ENCODE results near the gene WWP2.

Gene WWP2

GRCh38 chr16:69839240-69839688 lies 77.1 kb downstream of the WWP2 start:
- no peak for DNase-seq (ENCODE audit: extremely low spot score)
- POLR2A ChIA-PET = no interaction called here
- CTCF ChIA-PET = no interaction called here
- TF ChIP-seq CTBP1 (IDR thresholded peaks at IDR 0.05; ENCODE audit: borderline replicate concordance) (no peak), NFRKB (IDR thresholded peaks at IDR 0.05) (no peak), PKNOX1 (IDR thresholded peaks at IDR 0.05) (no peak), SP1 (IDR thresholded peaks at IDR 0.05) (no peak), SUZ12 (IDR thresholded peaks at IDR 0.05) (no peak), FOXA1 (IDR thresholded peaks at IDR 0.05) (no peak), ZNF384 (IDR thresholded peaks at IDR 0.05) (no peak), BHLHE40 (IDR thresholded peaks at IDR 0.05; ENCODE audit: borderline replicate concordance) (no peak), FOXK2 (IDR thresholded peaks at IDR 0.05) (no peak), FOXM1 (IDR thresholded peaks at IDR 0.05; ENCODE audit: borderline replicate concordance) (no peak), ARNT (IDR thresholded peaks at IDR 0.05) (no peak), HDGF (IDR thresholded peaks at IDR 0.05; ENCODE audit: borderline replicate concordance) (no peak), TARDBP (IDR thresholded peaks at IDR 0.05) (no peak), ELF4 (IDR thresholded peaks at IDR 0.05) (no peak)

GRCh38 chr16:69839798-69840409 lies 77.8 kb downstream of the WWP2 start:
- no peak for DNase-seq (ENCODE audit: extremely low spot score)
- TF ChIP-seq ZNF384 (IDR thresholded peaks at IDR 0.05) = no peak
- ChIA-PET CTCF (no interaction called here), POLR2A (interaction anchor here (0.9 kb wide), 1 partner anchor 9 kb away, joined by 3 read pairs; no protein-coding TSS in a partner anchor)

- DNase-seq (ENCODE audit: extremely low spot score) = no peak
- TF ChIP-seq BHLHE40 (IDR thresholded peaks at IDR 0.05; ENCODE audit: borderline replicate concordance) (no peak), ZNF384 (IDR thresholded peaks at IDR 0.05) (no peak), ARNT (IDR thresholded peaks at IDR 0.05) (no peak), SP1 (IDR thresholded peaks at IDR 0.05) (no peak), TARDBP (IDR thresholded peaks at IDR 0.05) (no peak), FOXK2 (IDR thresholded peaks at IDR 0.05) (no peak)
- ChIA-PET POLR2A (no interaction called here), CTCF (no interaction called here)
Measured at GRCh38 chr16:69840975-69841374, 78.8 kb downstream of the WWP2 start.

- CTCF ChIA-PET = no interaction called here
Measured at GRCh38 chr16:69844441-69844840, 82.3 kb downstream of the WWP2 start.

GRCh38 chr16:69845181-69845580 lies 83.0 kb downstream of the WWP2 start:
- ChIA-PET CTCF (no interaction called here), POLR2A (no interaction called here)
- DNase-seq (ENCODE audit: extremely low spot score) = no peak
- TF ChIP-seq ARNT (IDR thresholded peaks at IDR 0.05) = no peak
- TF ChIP-seq CTBP1 (IDR thresholded peaks at IDR 0.05; ENCODE audit: borderline replicate concordance) = no peak
- TF ChIP-seq NFRKB (IDR thresholded peaks at IDR 0.05) = no peak
- no peak for TF ChIP-seq SUZ12 (IDR thresholded peaks at IDR 0.05)
- TF ChIP-seq SP1 (IDR thresholded peaks at IDR 0.05) = no peak
- no peak for TF ChIP-seq PKNOX1 (IDR thresholded peaks at IDR 0.05)
- no peak for TF ChIP-seq L3MBTL2 (conservative IDR thresholded peaks at IDR 0.05)
- no peak for TF ChIP-seq HDGF (IDR thresholded peaks at IDR 0.05; ENCODE audit: borderline replicate concordance)
- TF ChIP-seq FOXA1 (IDR thresholded peaks at IDR 0.05) = no peak

More at GRCh38 chr16:69844441-69844840, 82.3 kb downstream of the WWP2 start:
- POLR2A ChIA-PET = no interaction called here
- TF ChIP-seq FOXK2 (IDR thresholded peaks at IDR 0.05) = no peak
- no peak for TF ChIP-seq SP1 (IDR thresholded peaks at IDR 0.05)
- TF ChIP-seq ELF4 (IDR thresholded peaks at IDR 0.05) = no peak
- TF ChIP-seq PKNOX1 (IDR thresholded peaks at IDR 0.05) = no peak
- no peak for TF ChIP-seq HDGF (IDR thresholded peaks at IDR 0.05; ENCODE audit: borderline replicate concordance)
- no peak for TF ChIP-seq TARDBP (IDR thresholded peaks at IDR 0.05)
- TF ChIP-seq LEF1 (IDR thresholded peaks at IDR 0.05; ENCODE audit: borderline replicate concordance) = no peak
- TF ChIP-seq NFRKB (IDR thresholded peaks at IDR 0.05) = no peak
- TF ChIP-seq L3MBTL2 (conservative IDR thresholded peaks at IDR 0.05) = no peak
- TF ChIP-seq ARNT (IDR thresholded peaks at IDR 0.05) = no peak
- TF ChIP-seq ZNF384 (IDR thresholded peaks at IDR 0.05) = no peak
- TF ChIP-seq BHLHE40 (IDR thresholded peaks at IDR 0.05; ENCODE audit: borderline replicate concordance) = no peak
- no peak for TF ChIP-seq FOXM1 (IDR thresholded peaks at IDR 0.05; ENCODE audit: borderline replicate concordance)
- TF ChIP-seq CTBP1 (IDR thresholded peaks at IDR 0.05; ENCODE audit: borderline replicate concordance) = no peak
- TF ChIP-seq FOXA1 (IDR thresholded peaks at IDR 0.05) = no peak
- no peak for TF ChIP-seq SUZ12 (IDR thresholded peaks at IDR 0.05)
- no peak for DNase-seq (ENCODE audit: extremely low spot score)

- TF ChIP-seq BHLHE40 (IDR thresholded peaks at IDR 0.05; ENCODE audit: borderline replicate concordance) (no peak), ELF4 (IDR thresholded peaks at IDR 0.05) (no peak), ARNT (IDR thresholded peaks at IDR 0.05) (no peak), TARDBP (IDR thresholded peaks at IDR 0.05) (no peak), SUZ12 (IDR thresholded peaks at IDR 0.05) (no peak), L3MBTL2 (conservative IDR thresholded peaks at IDR 0.05) (no peak), PKNOX1 (IDR thresholded peaks at IDR 0.05) (no peak), SP1 (IDR thresholded peaks at IDR 0.05) (no peak), HDGF (IDR thresholded peaks at IDR 0.05; ENCODE audit: borderline replicate concordance) (no peak), ZNF384 (IDR thresholded peaks at IDR 0.05) (no peak), FOXK2 (IDR thresholded peaks at IDR 0.05) (no peak), NFRKB (IDR thresholded peaks at IDR 0.05) (no peak), CTBP1 (IDR thresholded peaks at IDR 0.05; ENCODE audit: borderline replicate concordance) (no peak), FOXA1 (IDR thresholded peaks at IDR 0.05) (no peak), FOXM1 (IDR thresholded peaks at IDR 0.05; ENCODE audit: borderline replicate concordance) (no peak), LEF1 (IDR thresholded peaks at IDR 0.05; ENCODE audit: borderline replicate concordance) (no peak)
- POLR2A ChIA-PET = no interaction called here
- no peak for DNase-seq (ENCODE audit: extremely low spot score)
- CTCF ChIA-PET = interaction anchor here (0.6 kb wide), 1 partner anchor 43 kb away, joined by 3 read pairs; no protein-coding TSS in a partner anchor
Measured at GRCh38 chr16:69847643-69848042, 85.5 kb downstream of the WWP2 start.

All from HEK293T (cell line).